ENCODE measurements around the gene STK17B. TPM values are rescaled to one million over a fixed set of nuclear protein-coding genes. Genes with fewer than 3 reads are reported as not detected.

The STK17B gene
- total and polyA plus RNA-seq, 10 of the 15 experiments (the other 5 are each of a cell fraction or from before 2014, with no cell fraction given) = 21.2 to 108 (median 53.7) TPM

DNA sequence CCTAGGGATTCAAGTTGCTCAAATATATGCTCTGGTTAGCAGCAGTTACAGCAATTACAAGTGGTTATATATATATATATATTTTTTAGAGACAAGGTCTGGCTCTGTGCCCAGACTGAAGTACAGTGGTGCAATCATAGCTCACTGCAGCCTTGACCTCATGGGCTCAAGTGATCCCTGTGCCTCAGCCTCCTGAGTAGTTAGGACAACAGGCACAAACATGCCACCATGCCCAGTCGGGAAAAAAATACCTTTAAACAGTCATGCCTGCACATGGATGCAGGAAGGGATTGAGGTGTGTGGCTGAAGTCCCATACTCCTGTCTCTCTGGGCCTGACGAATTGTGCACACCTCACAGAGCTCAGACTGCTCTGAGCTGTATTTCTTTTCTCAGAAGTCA is 83.2 kb downstream of the STK17B start:
- H3K79me2 ChIP-seq (ENCODE audit: control insufficient read depth, insufficient read depth, low read length) = no peaks in the 10 kb centered on the region
- H3K4me2 ChIP-seq (ENCODE audit: control insufficient read depth, insufficient read depth) = no peak overlapping the region
- H3K9me3 ChIP-seq (replicated peaks; ENCODE audit: control insufficient read depth, insufficient read depth, low read length) = peaks cover 9% of the 10 kb centered on the region; the same call in 2 of the 3 replicates
- SMC1A ChIA-PET (ENCODE audit: uncharacterized antibody, unreplicated experiment) = interaction anchor here (1.0 to 1.2 kb wide), 2 partner anchors 10 to 13 kb away, joined by 4 to 5 read pairs; no protein-coding TSS in a partner anchor
- BruUV-seq (replicated peaks) = no TSS peak
- H3K4me1 ChIP-seq (ENCODE audit: control insufficient read depth, insufficient read depth, low read length) = peaks cover 4% of the 10 kb centered on the region; the same call in 1 of the 2 replicates
- RAD21 ChIA-PET (ENCODE audit: unreplicated experiment) = interaction anchor here (0.8 to 1.0 kb wide), 3 partner anchors 13 to 188 kb away, joined by 3 read pairs; no protein-coding TSS in a partner anchor
- WGBS (ENCODE audit: insufficient coverage, insufficient replicate concordance, low lambda C conversion rate, missing lambda C conversion rate) = 85% methylated on average over 2 of the region's 2 CpGs
- ATAC-seq (no peak), DNase-seq (ENCODE audit: low read depth, low spot score) (no peak), FAIRE-seq (no peak)
- no peak overlapping the region for H2AFZ ChIP-seq (ENCODE audit: control insufficient read depth, low read depth, low read length)
- no peak overlapping the region for H3K4me3 ChIP-seq
- no peaks in the 10 kb centered on the region for H3K27me3 ChIP-seq (replicated peaks in 1 of 2; ENCODE audit: control insufficient read depth in 2 of 2, insufficient read depth in 2 of 2, low read length in 1 of 2)
- POLR2A ChIA-PET = interaction anchor here (1.1 kb wide), 1 partner anchor 21 kb away, joined by 3 read pairs; no protein-coding TSS in a partner anchor
- no peak overlapping the region for H3K9ac ChIP-seq (ENCODE audit: control insufficient read depth, insufficient read depth, low read length)
- H4K20me1 ChIP-seq (ENCODE audit: control insufficient read depth, insufficient read depth) = no peaks in the 10 kb centered on the region
- H3K27ac ChIP-seq (ENCODE audit: control insufficient read depth, insufficient read depth) = no peak overlapping the region
- H3K36me3 ChIP-seq (ENCODE audit: control insufficient read depth in 2 of 2, insufficient read depth in 2 of 2, low read length in 1 of 2) = no peaks in the 10 kb centered on the region
- in situ Hi-C loops (cut with MboI) = no loop called here
- intact Hi-C loops (cut with micrococcal nuclease; ENCODE audit: unreplicated experiment) = no loop called here
- TF ChIP-seq POU2F2 (IDR thresholded peaks at IDR 0.05; ENCODE audit: borderline replicate concordance, low read depth, low read length) = no peak
- no peak for TF ChIP-seq PAX8 (IDR thresholded peaks at IDR 0.05)
- no peak for TF ChIP-seq STAT3 (IDR thresholded peaks at IDR 0.05; ENCODE audit: low read depth, low read length)
- no peak for TF ChIP-seq ZNF274 (IDR thresholded peaks at IDR 0.05; ENCODE audit: insufficient read depth, insufficient read length)
- TF ChIP-seq, protein P1, sequence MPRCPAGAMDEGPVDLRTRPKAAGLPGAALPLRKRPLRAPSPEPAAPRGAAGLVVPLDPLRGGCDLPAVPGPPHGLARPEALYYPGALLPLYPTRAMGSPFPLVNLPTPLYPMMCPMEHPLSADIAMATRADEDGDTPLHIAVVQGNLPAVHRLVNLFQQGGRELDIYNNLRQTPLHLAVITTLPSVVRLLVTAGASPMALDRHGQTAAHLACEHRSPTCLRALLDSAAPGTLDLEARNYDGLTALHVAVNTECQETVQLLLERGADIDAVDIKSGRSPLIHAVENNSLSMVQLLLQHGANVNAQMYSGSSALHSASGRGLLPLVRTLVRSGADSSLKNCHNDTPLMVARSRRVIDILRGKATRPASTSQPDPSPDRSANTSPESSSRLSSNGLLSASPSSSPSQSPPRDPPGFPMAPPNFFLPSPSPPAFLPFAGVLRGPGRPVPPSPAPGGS (IDR thresholded peaks at IDR 0.05; ENCODE audit: borderline replicate concordance, insufficient read depth, low read depth, low read length, poor library complexity, severe bottlenecking) = no peak
- TF ChIP-seq NFYB (IDR thresholded peaks at IDR 0.05; ENCODE audit: insufficient read depth, low read depth, low read length) = no peak
- TF ChIP-seq HCFC1 (IDR thresholded peaks at IDR 0.05; ENCODE audit: low read length) = no peak
- no peak for TF ChIP-seq SUPT20H (IDR thresholded peaks at IDR 0.05; ENCODE audit: borderline replicate concordance, control insufficient read depth, low read depth, low read length)
- no peak for TF ChIP-seq MEF2B (IDR thresholded peaks at IDR 0.05; ENCODE audit: partially characterized antibody, poor library complexity, severe bottlenecking)
- no peak for TF ChIP-seq ZZZ3 (IDR thresholded peaks at IDR 0.05; ENCODE audit: control insufficient read depth, insufficient read length, low read depth)
- TF ChIP-seq POLR2AphosphoS5 (IDR thresholded peaks at IDR 0.05; ENCODE audit: low read length) = no peak
- TF ChIP-seq MYB (IDR thresholded peaks at IDR 0.05; ENCODE audit: borderline replicate concordance, low read depth, low read length) = no peak
- CTCF ChIA-PET = interaction anchor here (1.0 kb wide), 1 partner anchor 9 kb away, joined by 4 read pairs; no protein-coding TSS in a partner anchor

Data from GM12878 (cell line).